ENCODE data around the gene MYH8. TPM values are rescaled to one million over a fixed set of nuclear protein-coding genes. Genes with fewer than 3 reads are reported as not detected.

The MYH8 gene
- total and polyA plus RNA-seq, 2 of the 13 experiments (the other 11 are each of a cell fraction or from before 2014, with no cell fraction given): not detected

DNA sequence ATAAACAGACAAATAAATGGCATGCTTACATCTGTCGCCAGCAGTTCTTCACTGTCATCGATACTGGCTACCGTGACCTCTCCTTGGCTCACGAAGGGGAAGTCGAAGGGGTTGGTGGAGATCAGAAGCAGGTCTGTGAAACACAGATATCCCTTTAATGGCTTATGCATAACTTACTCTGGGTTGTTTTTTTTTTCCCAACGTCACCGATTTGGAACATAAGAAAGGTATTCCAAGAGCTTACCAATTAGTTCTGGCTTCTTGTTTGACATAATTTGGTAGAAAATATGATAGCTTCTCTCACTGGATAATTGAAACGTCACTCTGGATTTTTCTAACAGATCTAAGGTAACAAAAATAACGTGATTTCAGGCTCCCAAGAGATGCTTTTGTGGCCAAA, 67.1 kb downstream of the MYH8 start (continued):
- TF ChIP-seq, protein P1, sequence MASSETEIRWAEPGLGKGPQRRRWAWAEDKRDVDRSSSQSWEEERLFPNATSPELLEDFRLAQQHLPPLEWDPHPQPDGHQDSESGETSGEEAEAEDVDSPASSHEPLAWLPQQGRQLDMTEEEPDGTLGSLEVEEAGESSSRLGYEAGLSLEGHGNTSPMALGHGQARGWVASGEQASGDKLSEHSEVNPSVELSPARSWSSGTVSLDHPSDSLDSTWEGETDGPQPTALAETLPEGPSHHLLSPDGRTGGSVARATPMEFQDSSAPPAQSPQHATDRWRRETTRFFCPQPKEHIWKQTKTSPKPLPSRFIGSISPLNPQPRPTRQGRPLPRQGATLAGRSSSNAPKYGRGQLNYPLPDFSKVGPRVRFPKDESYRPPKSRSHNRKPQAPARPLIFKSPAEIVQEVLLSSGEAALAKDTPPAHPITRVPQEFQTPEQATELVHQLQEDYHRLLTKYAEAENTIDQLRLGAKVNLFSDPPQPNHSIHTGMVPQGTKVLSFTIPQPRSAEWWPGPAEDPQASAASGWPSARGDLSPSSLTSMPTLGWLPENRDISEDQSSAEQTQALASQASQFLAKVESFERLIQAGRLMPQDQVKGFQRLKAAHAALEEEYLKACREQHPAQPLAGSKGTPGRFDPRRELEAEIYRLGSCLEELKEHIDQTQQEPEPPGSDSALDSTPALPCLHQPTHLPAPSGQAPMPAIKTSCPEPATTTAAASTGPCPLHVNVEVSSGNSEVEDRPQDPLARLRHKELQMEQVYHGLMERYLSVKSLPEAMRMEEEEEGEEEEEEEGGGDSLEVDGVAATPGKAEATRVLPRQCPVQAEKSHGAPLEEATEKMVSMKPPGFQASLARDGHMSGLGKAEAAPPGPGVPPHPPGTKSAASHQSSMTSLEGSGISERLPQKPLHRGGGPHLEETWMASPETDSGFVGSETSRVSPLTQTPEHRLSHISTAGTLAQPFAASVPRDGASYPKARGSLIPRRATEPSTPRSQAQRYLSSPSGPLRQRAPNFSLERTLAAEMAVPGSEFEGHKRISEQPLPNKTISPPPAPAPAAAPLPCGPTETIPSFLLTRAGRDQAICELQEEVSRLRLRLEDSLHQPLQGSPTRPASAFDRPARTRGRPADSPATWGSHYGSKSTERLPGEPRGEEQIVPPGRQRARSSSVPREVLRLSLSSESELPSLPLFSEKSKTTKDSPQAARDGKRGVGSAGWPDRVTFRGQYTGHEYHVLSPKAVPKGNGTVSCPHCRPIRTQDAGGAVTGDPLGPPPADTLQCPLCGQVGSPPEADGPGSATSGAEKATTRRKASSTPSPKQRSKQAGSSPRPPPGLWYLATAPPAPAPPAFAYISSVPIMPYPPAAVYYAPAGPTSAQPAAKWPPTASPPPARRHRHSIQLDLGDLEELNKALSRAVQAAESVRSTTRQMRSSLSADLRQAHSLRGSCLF (CRISPR knock-in tag; IDR thresholded peaks at IDR 0.05; ENCODE audit: borderline replicate concordance): no peak
- TF ChIP-seq, protein P2, sequence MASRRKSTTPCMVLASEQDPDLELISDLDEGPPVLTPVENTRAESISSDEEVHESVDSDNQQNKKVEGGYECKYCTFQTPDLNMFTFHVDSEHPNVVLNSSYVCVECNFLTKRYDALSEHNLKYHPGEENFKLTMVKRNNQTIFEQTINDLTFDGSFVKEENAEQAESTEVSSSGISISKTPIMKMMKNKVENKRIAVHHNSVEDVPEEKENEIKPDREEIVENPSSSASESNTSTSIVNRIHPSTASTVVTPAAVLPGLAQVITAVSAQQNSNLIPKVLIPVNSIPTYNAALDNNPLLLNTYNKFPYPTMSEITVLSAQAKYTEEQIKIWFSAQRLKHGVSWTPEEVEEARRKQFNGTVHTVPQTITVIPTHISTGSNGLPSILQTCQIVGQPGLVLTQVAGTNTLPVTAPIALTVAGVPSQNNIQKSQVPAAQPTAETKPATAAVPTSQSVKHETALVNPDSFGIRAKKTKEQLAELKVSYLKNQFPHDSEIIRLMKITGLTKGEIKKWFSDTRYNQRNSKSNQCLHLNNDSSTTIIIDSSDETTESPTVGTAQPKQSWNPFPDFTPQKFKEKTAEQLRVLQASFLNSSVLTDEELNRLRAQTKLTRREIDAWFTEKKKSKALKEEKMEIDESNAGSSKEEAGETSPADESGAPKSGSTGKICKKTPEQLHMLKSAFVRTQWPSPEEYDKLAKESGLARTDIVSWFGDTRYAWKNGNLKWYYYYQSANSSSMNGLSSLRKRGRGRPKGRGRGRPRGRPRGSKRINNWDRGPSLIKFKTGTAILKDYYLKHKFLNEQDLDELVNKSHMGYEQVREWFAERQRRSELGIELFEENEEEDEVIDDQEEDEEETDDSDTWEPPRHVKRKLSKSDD (CRISPR knock-in tag; IDR thresholded peaks at IDR 0.05; ENCODE audit: low read depth): no peak
- TF ChIP-seq, protein P3, sequence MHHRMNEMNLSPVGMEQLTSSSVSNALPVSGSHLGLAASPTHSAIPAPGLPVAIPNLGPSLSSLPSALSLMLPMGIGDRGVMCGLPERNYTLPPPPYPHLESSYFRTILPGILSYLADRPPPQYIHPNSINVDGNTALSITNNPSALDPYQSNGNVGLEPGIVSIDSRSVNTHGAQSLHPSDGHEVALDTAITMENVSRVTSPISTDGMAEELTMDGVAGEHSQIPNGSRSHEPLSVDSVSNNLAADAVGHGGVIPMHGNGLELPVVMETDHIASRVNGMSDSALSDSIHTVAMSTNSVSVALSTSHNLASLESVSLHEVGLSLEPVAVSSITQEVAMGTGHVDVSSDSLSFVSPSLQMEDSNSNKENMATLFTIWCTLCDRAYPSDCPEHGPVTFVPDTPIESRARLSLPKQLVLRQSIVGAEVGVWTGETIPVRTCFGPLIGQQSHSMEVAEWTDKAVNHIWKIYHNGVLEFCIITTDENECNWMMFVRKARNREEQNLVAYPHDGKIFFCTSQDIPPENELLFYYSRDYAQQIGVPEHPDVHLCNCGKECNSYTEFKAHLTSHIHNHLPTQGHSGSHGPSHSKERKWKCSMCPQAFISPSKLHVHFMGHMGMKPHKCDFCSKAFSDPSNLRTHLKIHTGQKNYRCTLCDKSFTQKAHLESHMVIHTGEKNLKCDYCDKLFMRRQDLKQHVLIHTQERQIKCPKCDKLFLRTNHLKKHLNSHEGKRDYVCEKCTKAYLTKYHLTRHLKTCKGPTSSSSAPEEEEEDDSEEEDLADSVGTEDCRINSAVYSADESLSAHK (CRISPR knock-in tag; IDR thresholded peaks at IDR 0.05; ENCODE audit: borderline replicate concordance): no peak
- TF ChIP-seq, protein P4, sequence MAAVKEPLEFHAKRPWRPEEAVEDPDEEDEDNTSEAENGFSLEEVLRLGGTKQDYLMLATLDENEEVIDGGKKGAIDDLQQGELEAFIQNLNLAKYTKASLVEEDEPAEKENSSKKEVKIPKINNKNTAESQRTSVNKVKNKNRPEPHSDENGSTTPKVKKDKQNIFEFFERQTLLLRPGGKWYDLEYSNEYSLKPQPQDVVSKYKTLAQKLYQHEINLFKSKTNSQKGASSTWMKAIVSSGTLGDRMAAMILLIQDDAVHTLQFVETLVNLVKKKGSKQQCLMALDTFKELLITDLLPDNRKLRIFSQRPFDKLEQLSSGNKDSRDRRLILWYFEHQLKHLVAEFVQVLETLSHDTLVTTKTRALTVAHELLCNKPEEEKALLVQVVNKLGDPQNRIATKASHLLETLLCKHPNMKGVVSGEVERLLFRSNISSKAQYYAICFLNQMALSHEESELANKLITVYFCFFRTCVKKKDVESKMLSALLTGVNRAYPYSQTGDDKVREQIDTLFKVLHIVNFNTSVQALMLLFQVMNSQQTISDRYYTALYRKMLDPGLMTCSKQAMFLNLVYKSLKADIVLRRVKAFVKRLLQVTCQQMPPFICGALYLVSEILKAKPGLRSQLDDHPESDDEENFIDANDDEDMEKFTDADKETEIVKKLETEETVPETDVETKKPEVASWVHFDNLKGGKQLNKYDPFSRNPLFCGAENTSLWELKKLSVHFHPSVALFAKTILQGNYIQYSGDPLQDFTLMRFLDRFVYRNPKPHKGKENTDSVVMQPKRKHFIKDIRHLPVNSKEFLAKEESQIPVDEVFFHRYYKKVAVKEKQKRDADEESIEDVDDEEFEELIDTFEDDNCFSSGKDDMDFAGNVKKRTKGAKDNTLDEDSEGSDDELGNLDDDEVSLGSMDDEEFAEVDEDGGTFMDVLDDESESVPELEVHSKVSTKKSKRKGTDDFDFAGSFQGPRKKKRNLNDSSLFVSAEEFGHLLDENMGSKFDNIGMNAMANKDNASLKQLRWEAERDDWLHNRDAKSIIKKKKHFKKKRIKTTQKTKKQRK (IDR thresholded peaks at IDR 0.05; ENCODE audit: low read length): no peak
- TF ChIP-seq CEBPB (IDR thresholded peaks at IDR 0.05; ENCODE audit: borderline replicate concordance, low read depth, low read length) (no peak), NFKB2 (CRISPR knock-in tag; IDR thresholded peaks at IDR 0.05; ENCODE audit: borderline replicate concordance) (no peak), ZNF660 (CRISPR knock-in tag; IDR thresholded peaks at IDR 0.05; ENCODE audit: borderline replicate concordance, low read depth) (no peak), TP53 (CRISPR knock-in tag; conservative IDR thresholded peaks at IDR 0.05) (no peak), HNRNPLL (IDR thresholded peaks at IDR 0.05; ENCODE audit: low read depth, low read length, poor library complexity, severe bottlenecking) (no peak), ZNF230 (CRISPR knock-in tag; IDR thresholded peaks at IDR 0.05) (no peak)

Measured in HepG2 (cell line).